ENCODE measurements around the gene HSPB8. TPM values are rescaled to one million over a fixed set of nuclear protein-coding genes. Genes with fewer than 3 reads are reported as not detected.

The HSPB8 gene
- total and polyA plus RNA-seq, 2 of the 8 experiments (the other 6 are each of a cell fraction or from before 2014, with no cell fraction given), result 11.7 to 28.2 TPM

DNA sequence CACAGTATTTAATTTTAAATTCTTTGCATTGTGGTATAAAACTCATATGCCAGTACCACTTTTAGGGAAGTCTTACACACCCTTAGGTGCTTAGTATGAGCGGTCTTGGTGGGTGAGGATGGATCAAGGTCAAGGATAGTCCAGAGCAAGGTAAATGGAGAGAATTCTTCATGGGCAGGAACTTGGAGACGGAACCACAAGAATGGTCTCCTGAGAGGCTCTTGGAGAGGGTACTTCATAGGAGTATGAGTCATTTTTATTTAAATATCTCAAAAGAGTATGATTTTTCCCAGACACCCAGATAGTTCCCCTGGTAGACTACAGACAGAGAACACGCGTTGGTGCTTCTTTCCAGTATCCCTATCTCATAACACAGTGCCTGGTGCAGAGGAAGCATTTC lies 21.9 kb downstream of the HSPB8 start:
- Histone ChIP-seq H3K14ac (ENCODE audit: insufficient read length) (no peak overlapping the region), H3K9me3 (ENCODE audit: insufficient read depth in 2 of 2, low read depth in 1 of 2, low read length in 1 of 2) (no peaks in the 10 kb centered on the region), H3K18ac (ENCODE audit: extremely low read depth, low read length) (no peak overlapping the region; the same call in 1 of the 2 replicates), H3K4me3 (ENCODE audit: extremely low read depth in 1 of 4, insufficient read depth in 2 of 4, low read depth in 3 of 4, low read length in 4 of 4) (no peak overlapping the region), H3K27ac (ENCODE audit: low read depth, low read length) (no peak overlapping the region), H2AK5ac (ENCODE audit: low read depth, low read length) (no peak overlapping the region), H3K9ac (replicated peaks in 1 of 4; ENCODE audit: extremely low read depth in 1 of 4, low read depth in 3 of 4, low read length in 3 of 4) (no peak overlapping the region), H2BK20ac (ENCODE audit: low read length) (peak overlapping the region; percentile 81; the same call in 1 of the 2 replicates), H4K5ac (ENCODE audit: insufficient read length, low read depth, low read length) (no peak overlapping the region), H3K79me1 (ENCODE audit: low read depth, low read length) (no peaks in the 10 kb centered on the region), H3K27me3 (replicated peaks in 1 of 4; ENCODE audit: control insufficient read depth in 3 of 4, extremely low read depth in 1 of 4, insufficient read depth in 3 of 4, low read length in 3 of 4) (no peaks in the 10 kb centered on the region), H3K4me2 (ENCODE audit: insufficient read depth in 1 of 2, low read depth in 2 of 2, low read length in 2 of 2) (no peak overlapping the region), H2BK12ac (ENCODE audit: low read depth, low read length) (peak overlapping the region; percentile 53; the same call in 1 of the 2 replicates), H3K4me1 (replicated peaks in 1 of 4; ENCODE audit: control insufficient read depth in 3 of 4, insufficient read depth in 4 of 4, low read length in 3 of 4) (peaks cover 12 to 27% (median 20%) of the 10 kb centered on the region in 4 experiments), H3K36me3 (ENCODE audit: control insufficient read depth in 2 of 4, insufficient read depth in 4 of 4, low read length in 3 of 4) (no peaks in the 10 kb centered on the region), H4K20me1 (replicated peaks in 1 of 2; ENCODE audit: control insufficient read depth in 1 of 2, insufficient read depth in 2 of 2, low read length in 2 of 2) (no peaks in the 10 kb centered on the region), H3K4ac (replicated peaks; ENCODE audit: insufficient read length, low read depth, low read length) (no peak overlapping the region), H3K79me2 (ENCODE audit: control insufficient read depth in 1 of 2, insufficient read depth in 2 of 2, low read length in 2 of 2) (no peaks in the 10 kb centered on the region), H3K56ac (replicated peaks; ENCODE audit: insufficient read length, low read depth, low read length) (no peak overlapping the region), H3K23me2 (ENCODE audit: low read depth, low read length) (no peaks in the 10 kb centered on the region; the same call in 1 of the 2 replicates), H4K91ac (replicated peaks; ENCODE audit: insufficient read length, low read length) (peak overlapping the region; percentile 48), H2BK120ac (replicated peaks; ENCODE audit: low read depth, low read length) (no peak overlapping the region), H2BK15ac (ENCODE audit: low read length) (no peak overlapping the region), H4K8ac (ENCODE audit: extremely low read depth, insufficient read depth, low read length) (no peak overlapping the region), H2AFZ (ENCODE audit: low read length) (no peak overlapping the region), H2BK5ac (ENCODE audit: low read depth, low read length) (no peak overlapping the region), H3K23ac (ENCODE audit: insufficient read length) (no peak overlapping the region)
- WGBS, 2 experiments (ENCODE audit: extremely low coverage in 1 of 2, insufficient coverage in 1 of 2, insufficient read length in 1 of 2, insufficient replicate concordance in 2 of 2, low coverage in 1 of 2, low lambda C conversion rate in 2 of 2, missing lambda C conversion rate in 1 of 2), result 92% methylated on average over 4 of the region's 4 CpGs; no CpG with 5 or more reads in 1 of the 2 experiments
- ChIA-PET POLR2A (ENCODE audit: partially characterized antibody) (interaction anchor here (1.0 kb wide), 1 partner anchor 143 kb away, joined by 3 read pairs; no protein-coding TSS in a partner anchor), CTCF (ENCODE audit: partially characterized antibody) (interaction anchor here (1.2 to 1.5 kb wide), 2 partner anchors 44 to 212 kb away, joined by 3 to 4 read pairs; no protein-coding TSS in a partner anchor)
- no peak for DNase-seq (ENCODE audit: low read depth in 1 of 2, low spot score in 2 of 2)
- no peak for FAIRE-seq
- TF ChIP-seq CHD1 (IDR thresholded peaks at IDR 0.05; ENCODE audit: low read depth, low read length) (no peak), YY1 (IDR thresholded peaks at IDR 0.05; ENCODE audit: low read depth, low read length) (no peak), ASH2L (IDR thresholded peaks at IDR 0.05; ENCODE audit: low read length) (no peak), SRF (IDR thresholded peaks at IDR 0.05; ENCODE audit: low read depth, low read length) (no peak), POU5F1 (IDR thresholded peaks at IDR 0.05; ENCODE audit: low read depth, low read length) (no peak), HDAC2 (IDR thresholded peaks at IDR 0.05; ENCODE audit: borderline replicate concordance in 1 of 2, low read depth in 2 of 2, low read length in 2 of 2) (no peak), SIN3A (conservative IDR thresholded peaks at IDR 0.05 in 1 of 2, IDR thresholded peaks at IDR 0.05 in 1 of 2; ENCODE audit: low read depth in 1 of 2, low read length in 2 of 2) (no peak), RBBP5 (IDR thresholded peaks at IDR 0.05; ENCODE audit: borderline replicate concordance, low read depth, low read length) (no peak), RNF2 (IDR thresholded peaks at IDR 0.05; ENCODE audit: borderline replicate concordance, low read depth, low read length, missing control alignments, poor library complexity, severe bottlenecking) (no peak), CBX8 (IDR thresholded peaks at IDR 0.05; ENCODE audit: borderline replicate concordance, low read depth, low read length) (no peak)
- TF ChIP-seq, protein P1, sequence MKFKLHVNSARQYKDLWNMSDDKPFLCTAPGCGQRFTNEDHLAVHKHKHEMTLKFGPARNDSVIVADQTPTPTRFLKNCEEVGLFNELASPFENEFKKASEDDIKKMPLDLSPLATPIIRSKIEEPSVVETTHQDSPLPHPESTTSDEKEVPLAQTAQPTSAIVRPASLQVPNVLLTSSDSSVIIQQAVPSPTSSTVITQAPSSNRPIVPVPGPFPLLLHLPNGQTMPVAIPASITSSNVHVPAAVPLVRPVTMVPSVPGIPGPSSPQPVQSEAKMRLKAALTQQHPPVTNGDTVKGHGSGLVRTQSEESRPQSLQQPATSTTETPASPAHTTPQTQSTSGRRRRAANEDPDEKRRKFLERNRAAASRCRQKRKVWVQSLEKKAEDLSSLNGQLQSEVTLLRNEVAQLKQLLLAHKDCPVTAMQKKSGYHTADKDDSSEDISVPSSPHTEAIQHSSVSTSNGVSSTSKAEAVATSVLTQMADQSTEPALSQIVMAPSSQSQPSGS (IDR thresholded peaks at IDR 0.05; ENCODE audit: low read length), result no peak

Measured in H1 (cell line).